Umbilical cord (tissue), 2 donors: Measurements from ENCODE around the gene RTP5. TPM values are rescaled to one million over a fixed set of nuclear protein-coding genes. Genes with fewer than 3 reads are reported as not detected.

ENCODE experiments used
- DNase-seq: peaks from one replicate; pipeline ENCODE4 v3.0.0-alpha.2; 2015; ENCODE audit warnings: low spot score
- total RNA-seq: library from RNA; depleted of rRNA; stranded (reverse); fragments of >200 nt; gene quantifications from one replicate; pipeline ENCODE4 v1.2.3, GENCODE V29; 2014; ENCODE audit warnings: low replicate concordance; ENCODE audit not compliant: insufficient read depth

Gene RTP5
- total RNA-seq, 1 donor from 2014 or later, result 0.24 TPM

- DNase-seq, result no peak
These were observed 26.0 kb upstream of the RTP5 start for GRCh38 chr2:241843321-241844065.

DNA sequence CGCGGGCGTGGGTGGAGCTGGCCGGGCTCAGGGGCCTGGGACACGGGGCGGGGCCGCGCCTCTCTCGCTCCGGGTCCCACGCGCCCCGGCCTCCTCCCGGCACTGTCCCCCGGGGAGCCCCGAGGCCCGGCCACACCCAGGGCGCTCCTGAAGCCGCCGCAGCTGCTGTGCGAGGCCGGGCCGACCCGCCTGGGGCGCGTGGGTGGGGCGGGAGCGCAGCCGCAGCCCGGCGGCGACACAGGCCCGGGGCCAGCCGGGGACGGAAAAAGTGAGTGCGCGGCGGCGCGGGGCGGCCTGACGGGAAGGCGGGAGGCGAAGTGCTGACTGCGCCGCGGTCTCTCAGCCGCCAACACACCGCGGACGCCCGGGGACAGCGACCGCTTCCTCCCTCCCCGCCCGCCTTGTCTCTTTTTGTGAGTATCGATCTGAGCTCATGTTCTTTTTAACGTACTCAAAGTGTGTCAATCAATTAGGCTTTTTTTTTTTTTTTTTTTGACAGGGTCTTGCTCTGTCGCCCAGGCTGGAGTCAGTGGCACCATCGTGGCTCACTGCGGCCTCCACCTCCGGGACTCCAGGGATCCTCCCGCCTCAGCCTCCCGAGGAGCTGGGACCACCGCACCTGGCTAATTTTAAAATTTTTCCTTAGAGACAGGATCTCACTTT lies 25.3 kb upstream of the RTP5 start:
- DNase-seq, result peak; percentile 73

DNA sequence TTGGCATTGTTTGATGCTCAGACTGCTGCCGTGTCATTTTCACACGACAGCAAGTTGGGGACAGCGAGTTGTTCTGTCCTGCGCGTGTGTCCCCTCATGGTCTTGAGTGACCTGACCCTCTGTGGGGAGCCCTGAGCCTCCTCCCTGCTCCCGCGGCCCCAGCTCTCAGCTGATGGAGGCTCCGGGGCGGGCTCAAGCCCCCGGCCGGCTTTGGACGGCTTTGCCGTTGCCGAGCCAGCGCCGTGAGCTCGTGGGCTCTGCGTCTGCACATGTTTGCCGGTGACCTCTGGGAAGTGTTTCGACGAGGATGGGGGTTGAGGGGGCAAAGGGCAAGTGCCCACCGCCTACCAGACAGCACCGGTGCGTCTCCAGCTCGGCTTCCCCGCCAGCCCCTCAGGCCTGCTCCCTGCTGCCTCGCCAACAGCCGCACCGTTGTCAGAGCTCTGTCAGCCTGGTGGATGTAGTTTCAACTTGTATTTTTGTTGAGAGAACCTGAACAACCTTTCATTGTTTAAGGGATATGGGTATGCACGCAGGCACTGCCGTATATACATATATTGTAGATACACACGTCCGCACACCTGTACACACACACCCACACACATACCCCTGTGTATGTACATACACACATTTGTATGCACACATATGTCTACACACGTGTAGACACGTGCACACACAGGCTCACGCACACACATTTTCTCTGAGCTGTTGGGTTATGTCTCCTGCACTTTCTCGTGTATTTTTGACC lies 24.5 kb upstream of the RTP5 start:
- no peak for DNase-seq

- no peak for DNase-seq
These were observed 23.1 kb upstream of the RTP5 start for GRCh38 chr2:241846406-241846805.

GRCh38 chr2:241848761-241849615 lies 20.5 kb upstream of the RTP5 start:
- no peak for DNase-seq

DNA sequence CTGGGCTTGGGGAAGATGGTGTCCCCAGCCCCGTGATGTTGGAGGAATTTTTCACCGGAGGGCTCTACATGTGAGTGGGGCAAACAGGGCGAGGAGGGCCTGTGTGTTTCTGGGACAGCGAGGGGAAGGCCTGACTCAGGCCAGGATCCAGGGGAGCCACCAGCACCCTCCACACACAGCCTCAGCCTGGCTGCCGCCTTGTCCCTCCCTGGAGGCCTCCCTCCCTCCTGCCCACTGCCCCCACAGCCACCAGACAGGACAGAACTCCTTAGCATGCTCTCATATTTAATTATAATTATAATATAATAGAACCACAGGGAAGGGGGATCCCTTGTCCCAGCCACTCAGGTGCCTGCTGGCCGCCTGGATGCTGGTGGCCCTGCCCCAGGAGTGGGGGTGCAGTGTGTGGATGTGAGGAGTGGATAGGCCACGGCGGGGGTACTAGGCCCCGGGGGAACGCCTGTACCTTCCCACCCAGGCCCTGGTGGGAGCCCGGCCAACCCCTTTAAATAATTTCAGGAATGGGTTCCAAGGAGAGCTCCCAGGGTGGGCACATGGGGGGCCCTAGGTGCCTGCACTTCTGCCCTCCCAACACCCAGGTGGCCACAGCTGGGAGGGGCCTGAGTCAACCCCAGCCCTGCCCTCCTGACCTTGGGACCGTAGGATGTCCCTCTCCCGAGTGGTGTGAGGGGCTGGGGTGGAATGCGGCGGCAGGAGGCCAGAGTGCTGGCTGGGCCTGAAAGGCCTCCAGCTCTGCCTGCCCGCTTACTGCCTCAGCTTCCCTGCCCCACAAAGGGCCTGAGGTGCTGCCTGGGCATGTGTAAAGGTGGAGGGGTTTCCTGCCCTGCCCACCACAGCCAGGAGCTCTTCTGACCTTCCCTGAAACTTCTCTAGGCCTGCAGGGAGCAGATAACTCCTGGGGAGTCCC lies 19.6 kb upstream of the RTP5 start:
- no peak for DNase-seq

- DNase-seq, result no peak
These were observed 18.8 kb upstream of the RTP5 start for GRCh38 chr2:241850544-241851324.

- DNase-seq, result no peak
These were observed 18.0 kb upstream of the RTP5 start for GRCh38 chr2:241851325-241852115.

DNA sequence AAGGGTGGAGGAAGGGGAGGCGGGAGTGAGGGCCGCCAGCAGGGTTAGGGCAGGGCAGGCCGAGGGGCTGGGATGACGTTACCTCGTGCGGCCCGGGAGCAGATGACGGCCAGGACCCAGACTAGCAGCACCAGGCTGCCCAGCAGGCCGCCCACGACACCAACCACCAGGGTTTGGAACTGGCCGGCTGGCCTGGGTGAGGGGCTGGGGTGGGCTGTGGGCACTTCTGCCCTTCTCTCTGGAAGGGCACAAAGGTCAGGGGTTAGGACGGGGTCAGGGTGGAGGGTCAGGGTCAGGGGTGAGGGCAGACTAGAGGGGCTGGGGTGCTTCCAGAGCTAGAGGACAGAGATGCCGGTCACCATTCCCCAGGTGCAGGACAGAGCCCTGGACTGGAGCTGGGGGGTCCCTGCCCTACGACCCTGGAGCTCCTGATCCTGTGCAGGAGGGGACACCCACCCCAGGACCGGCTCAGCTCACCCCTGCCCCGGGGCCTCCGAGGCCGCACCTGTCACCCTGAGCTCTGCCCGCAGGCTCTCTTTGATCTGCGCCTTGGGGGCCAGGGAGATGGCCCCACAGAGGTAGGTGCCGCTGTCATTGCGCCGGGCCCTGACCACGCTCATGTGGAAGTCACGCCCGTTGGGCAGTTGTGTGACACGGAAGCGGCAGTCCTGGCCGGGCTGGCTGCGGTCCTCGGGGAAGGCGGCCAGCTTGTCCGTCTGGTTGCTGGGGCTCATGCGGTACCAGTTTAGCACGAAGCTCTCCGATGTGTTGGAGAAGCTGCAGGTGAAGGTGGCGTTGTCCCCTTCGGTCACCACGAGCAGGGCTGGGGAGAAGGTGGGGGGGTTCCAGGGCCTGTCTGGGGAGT lies 17.2 kb upstream of the RTP5 start:
- no peak for DNase-seq

DNA sequence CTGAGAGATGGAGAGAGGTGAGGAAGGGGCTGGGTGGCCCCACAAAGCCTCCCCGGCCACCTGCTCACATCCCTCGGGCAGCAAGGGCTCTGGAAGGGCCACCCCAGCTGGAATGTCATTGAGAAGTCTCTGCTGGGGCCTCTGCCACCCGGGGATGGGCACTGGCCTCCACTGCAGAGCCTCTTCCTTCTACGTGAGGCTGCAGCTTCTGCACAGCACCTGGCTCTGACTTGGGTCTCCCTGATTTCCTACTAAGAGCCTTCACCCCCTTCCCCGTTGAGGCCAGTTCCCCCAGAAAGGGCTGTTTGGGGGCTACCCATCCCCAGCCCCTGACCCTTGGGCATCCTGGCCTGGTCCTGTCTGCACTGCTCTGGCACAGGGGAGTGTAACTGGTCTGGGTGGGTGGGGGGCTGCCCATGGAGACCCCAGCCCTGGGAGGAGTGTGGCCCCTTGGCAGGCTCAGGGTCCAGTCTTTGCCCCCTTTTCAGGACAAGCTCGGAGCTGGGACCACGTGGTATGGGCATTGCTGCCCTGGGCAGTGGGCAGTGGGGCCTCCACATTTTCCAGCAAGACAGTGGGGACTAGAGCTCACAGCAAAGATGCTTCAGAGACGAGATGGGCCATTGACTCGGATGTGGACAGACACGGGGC lies 16.4 kb upstream of the RTP5 start:
- no peak for DNase-seq

DNA sequence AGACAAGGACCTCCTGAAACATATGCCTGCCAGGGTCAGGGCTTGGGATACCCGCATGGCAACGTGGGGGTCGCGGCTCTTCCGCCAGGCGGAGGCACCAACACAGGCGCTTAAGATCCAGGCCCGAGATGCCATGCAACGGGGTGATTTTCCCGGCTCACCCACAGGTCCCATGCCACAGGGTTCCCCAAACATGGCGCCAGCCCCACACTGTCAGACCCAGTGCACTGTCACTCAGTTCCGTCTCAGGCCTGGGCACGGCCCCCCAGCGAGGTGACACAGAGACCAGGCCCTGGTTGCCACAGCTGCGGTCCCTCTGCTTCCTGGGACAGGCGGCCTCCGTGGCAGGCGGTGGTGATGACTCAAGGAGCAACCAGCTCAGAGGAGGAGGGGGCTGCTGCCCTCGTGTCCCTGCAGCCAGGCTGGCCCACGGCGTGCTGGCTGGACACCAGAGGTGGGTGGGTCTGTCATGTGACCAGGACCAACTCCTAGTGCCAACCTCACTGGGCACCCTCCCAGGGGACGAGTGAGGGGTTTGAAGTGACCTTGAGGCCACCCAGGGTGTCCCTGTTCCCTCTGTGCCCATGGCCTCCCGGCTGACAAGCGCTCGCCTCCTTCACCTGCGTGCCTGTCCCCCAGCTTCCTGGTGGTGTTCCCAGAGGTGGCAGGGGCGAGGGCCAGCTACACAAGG lies 15.7 kb upstream of the RTP5 start:
- no peak for DNase-seq

GRCh38 chr2:241854342-241855244 lies 14.9 kb upstream of the RTP5 start:
- no peak for DNase-seq

- DNase-seq, result no peak
These were observed 14.2 kb upstream of the RTP5 start for GRCh38 chr2:241855245-241855887.

- no peak for DNase-seq
These were observed 13.6 kb upstream of the RTP5 start for GRCh38 chr2:241855888-241856422.

DNA sequence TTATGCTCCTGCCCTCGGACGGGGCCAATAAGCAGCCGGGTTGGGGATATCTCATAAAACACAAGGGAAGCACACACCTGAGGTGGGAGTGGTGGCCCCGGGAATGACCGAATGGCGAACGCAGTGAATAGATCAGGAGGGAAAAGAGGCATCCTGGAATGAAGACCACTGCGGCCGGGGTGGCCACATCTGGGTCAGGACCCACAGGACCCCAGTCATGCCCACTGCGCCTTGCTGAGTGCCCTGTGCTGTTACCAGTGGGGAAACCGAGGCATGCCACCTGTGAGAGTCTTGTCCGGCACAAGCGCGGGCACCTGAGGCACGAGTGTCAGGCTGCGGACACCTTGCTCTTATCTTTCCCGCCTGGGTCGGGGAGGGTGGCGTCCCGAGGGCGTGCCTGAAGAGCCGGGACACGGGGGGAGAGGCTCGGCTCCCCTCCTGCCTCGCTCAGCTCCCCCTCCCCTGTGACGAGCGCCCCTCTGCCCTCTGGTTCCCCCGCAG lies 12.4 kb upstream of the RTP5 start:
- no peak for DNase-seq
